ENCODE results near the gene FAM43B. TPM values are rescaled to one million over a fixed set of nuclear protein-coding genes. Genes with fewer than 3 reads are reported as not detected.

Gene FAM43B
- total RNA-seq, 1 donor from 2014 or later, result not detected

- no peak for DNase-seq (ENCODE audit: low read depth in 2 of 2)
Measured at GRCh38 chr1:20551161-20551560, 1.2 kb upstream of the FAM43B start.

GRCh38 chr1:20552728-20553445 lies 514 bp downstream of the FAM43B start:
- peak; percentile 17 to 23 for DNase-seq (ENCODE audit: low read depth in 2 of 2)

DNA sequence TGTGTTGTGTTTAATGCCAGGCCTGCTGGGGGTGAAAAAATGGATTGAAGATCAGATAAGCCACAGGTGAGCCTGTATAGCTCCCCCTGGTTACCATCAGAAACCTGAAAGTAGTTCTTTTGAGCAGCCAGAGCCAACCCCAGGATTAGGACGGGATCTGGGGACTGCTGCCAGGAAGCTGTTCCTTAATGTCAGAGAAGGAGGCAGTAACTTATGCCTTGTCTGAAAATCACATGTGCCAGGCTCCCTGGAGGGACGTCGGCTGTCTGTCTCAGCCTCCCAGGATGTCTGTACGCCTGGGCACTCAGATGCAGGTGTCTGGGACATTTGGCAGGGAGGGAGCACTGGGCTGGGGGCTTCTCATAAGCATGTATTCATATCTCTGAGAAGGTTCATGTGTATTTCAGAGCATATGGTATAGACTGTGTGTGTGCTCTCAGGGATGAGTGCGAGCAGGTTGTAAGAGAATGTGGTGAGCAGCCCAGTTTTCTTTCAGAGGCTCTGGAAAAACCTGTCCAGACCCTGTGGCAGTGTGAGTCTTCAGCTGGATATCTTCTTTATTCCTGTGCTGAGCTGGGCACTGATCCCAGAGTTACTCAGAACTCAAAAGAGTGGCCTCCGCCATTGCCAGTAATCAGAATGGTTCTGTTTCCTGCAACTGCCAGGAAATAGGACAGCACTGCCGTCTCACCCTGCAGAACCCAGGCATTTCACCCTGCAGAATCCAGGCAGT lies 2.8 kb downstream of the FAM43B start:
- DNase-seq (ENCODE audit: low read depth in 2 of 2), result no peak

DNA sequence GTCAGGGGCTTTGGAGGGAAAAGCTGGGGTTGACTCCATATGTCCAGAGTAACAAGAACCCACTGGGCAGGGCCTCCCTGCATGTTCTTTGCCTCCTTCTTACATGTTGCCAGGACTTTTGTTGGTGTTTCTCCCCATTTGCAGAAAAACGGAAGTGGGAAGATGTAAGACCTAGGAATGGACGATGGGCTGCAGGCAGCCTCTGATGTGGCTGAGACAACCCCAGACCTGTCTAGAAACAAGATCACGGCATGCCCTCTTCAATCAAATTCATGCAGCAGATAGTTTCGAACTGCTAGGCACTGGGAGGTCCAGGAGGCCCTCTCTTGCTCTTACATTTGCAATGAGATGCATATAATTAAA lies 3.4 kb downstream of the FAM43B start:
- no peak for DNase-seq (ENCODE audit: low read depth in 2 of 2)

GRCh38 chr1:20558191-20558590 lies 5.8 kb downstream of the FAM43B start:
- no peak for DNase-seq (ENCODE audit: low read depth in 2 of 2)

- DNase-seq (ENCODE audit: low read depth in 2 of 2), result no peak
Measured at GRCh38 chr1:20560966-20561365, 8.6 kb downstream of the FAM43B start.

DNA sequence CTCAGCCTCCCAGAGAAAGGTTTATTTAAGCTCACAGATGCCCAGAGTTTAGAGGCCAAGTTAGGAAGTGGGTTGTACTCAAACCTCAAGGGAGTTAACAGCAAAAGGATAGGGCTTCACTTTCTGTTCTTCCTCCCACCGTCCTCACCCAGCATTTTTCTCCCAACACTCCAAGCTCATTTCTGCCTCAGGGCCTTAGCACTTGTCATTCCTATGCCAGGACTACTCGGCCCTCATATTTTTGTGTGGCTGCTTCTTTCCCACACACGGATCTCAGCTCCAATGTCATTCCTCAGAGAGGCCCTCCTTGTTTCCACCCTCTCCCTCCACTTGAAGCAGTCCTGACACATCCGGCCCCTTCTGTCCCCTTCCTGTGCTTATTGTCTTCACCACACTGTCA lies 12.9 kb downstream of the FAM43B start:
- no peak for DNase-seq (ENCODE audit: low read depth in 2 of 2)

GRCh38 chr1:20569523-20570098 lies 17.2 kb downstream of the FAM43B start:
- DNase-seq (ENCODE audit: low read depth in 2 of 2), result no peak

DNA sequence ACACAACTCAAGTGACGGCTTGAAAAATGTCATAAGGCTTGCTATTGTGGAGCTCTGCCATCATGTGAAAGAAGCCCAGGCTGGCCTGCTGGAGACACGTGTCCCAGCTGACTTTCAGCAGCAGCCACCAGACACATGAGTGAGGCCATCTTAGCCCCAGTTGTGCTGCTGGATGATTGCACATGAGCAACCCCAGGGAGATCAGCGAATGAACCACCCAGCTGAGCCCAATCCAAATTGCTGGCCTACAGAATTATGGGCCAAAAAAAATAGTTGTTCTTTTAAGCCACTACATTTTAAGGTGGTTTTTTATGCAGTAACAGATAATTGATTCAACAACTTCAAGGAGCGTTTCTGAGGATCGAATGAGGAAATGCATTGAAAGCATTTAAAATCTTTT lies 19.1 kb downstream of the FAM43B start:
- DNase-seq (ENCODE audit: low read depth in 2 of 2), result no peak

DNA sequence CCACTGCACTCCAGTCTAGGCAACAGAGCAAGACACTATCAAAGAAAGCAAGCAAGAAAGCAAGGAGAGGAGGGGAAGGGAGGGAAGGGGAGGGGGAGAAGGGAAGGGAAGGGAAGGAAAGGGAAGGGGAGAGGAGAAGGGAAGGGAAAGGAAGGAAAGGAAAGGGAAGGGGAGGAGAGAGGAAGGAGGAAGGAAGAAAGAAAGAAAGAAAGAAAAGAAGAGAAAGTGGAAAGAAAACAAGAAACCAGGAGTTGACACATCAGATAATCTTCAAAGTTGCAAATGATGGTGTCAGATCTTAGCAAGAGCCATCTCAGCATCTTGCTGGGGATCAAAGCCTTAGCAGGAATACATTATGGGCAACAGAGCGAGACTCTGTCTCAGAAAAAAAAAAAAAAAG lies 21.6 kb downstream of the FAM43B start:
- no peak for DNase-seq (ENCODE audit: low read depth in 2 of 2)

GRCh38 chr1:20574686-20575540 lies 22.5 kb downstream of the FAM43B start:
- peak; percentile 83 to 94 for DNase-seq (ENCODE audit: low read depth in 2 of 2)

DNA sequence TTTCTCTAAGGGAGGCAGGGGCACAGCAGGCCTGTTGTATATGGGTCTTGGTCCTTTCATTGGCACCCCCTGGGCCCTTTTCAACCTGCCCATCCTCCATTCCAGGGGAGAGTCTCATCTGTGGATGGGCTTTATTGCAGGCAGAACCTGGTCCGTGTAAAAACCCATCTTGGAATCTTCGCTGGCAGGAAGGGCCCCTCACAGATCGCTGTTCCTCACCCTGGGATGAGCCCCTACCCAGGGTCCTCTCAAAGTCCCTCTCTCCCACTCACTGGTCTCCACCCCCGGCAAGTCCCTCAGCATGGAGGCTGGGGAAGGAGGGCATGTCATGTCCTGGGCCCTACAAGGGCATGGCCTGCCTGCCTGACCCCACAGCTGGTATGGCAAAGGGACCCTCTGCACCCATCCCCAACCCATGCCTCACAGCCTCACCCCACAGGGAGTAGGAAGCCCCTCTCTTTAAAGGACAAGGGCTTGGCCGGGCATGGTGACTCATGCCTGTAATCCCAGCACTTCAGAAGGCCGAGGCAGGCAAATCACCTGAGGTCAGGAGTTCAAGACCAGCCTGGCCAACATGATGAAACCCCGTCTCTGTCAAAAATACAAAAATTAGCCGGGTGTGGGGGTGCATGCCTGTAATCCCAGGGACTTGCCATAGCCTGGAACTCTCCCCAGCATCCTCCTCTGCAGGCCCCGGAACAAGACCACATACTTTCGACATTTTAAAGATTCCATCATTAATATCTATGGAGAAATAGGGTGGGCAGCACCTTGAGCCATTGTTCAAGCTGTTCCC lies 23.4 kb downstream of the FAM43B start:
- DNase-seq (ENCODE audit: low read depth in 2 of 2), result no peak

- DNase-seq (ENCODE audit: low read depth in 2 of 2), result peak in 1 of 2 donors; percentile 55
Measured at GRCh38 chr1:20578062-20578461, 25.7 kb downstream of the FAM43B start.

GRCh38 chr1:20578721-20579395 lies 26.5 kb downstream of the FAM43B start:
- DNase-seq (ENCODE audit: low read depth in 2 of 2), result no peak

GRCh38 chr1:20584890-20585289 lies 32.5 kb downstream of the FAM43B start:
- DNase-seq (ENCODE audit: low read depth in 2 of 2), result peak in 1 of 2 donors; percentile 82

GRCh38 chr1:20586953-20587660 lies 34.7 kb downstream of the FAM43B start:
- no peak for DNase-seq (ENCODE audit: low read depth in 2 of 2)

- peak; percentile 22 to 46 for DNase-seq (ENCODE audit: low read depth in 2 of 2)
Measured at GRCh38 chr1:20587661-20588053, 35.3 kb downstream of the FAM43B start.

GRCh38 chr1:20588634-20589225 lies 36.4 kb downstream of the FAM43B start, which contains the start of gene CDA:
Gene CDA (plus strand): TSS chr1:20589097. CDS start chr1:20589130, 33 bp downstream.
- DNase-seq (ENCODE audit: low read depth in 2 of 2), result peak; percentile 10 to 44
